ENCODE measurements around the gene DEFB108B.
"Not testable (repeated sequence)": the region's sequence is repeated elsewhere in the genome, so short reads cannot be mapped to it uniquely, and the experiment has no call there.

Gene DEFB108B

GRCh38 chr11:71821539-71821938 is 11.5 kb upstream of the DEFB108B start:
- not testable (repeated sequence) for DNase-seq

DNA sequence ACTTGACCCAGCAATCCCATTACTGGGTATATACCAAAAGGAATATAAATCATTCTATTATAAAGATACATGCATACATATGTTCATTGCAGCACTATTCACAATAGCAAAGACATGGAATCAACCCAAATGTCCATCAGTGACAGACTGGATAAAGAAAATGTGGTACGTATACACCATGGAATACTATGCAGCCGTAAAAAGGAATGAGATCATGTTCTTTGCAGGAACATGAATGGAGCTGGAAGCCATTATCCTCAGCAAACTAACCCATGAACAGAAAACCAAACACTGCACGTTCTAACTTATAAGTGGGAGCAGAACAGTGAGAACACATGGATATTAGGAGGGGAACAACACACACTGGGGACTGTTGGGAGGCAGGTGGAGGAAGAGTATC is 3.8 kb upstream of the DEFB108B start:
- not testable (repeated sequence) for DNase-seq

GRCh38 chr11:71829686-71830085 is 3.3 kb upstream of the DEFB108B start:
- DNase-seq: not testable (repeated sequence)

GRCh38 chr11:71842720-71843119 is 9.7 kb downstream of the DEFB108B start:
- DNase-seq: not testable (repeated sequence)

- DNase-seq: not testable (repeated sequence)
Observed at GRCh38 chr11:71843355-71843754, 10.4 kb downstream of the DEFB108B start.

DNA sequence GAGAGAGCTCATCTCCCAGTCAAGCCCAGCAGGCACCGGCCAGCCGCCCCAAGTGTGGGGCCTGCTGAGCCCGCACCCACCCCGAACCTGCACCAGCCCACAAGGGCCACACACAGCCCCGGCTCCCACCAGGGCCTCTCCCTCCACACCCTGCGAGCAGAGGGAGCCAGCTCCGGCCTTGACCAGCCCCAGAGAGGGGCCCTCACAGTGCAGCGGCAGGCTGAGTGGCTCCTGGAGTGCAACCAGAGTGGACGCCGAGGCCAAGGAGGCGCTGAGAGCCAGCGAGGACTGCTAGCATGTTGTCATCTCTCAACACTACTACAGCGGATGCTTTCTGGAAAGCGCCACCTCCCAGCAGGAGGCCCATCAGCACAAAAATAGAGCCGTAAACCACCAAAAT is 10.9 kb downstream of the DEFB108B start:
- no peak for DNase-seq

GRCh38 chr11:71853895-71854294 is 20.9 kb downstream of the DEFB108B start:
- DNase-seq: not testable (repeated sequence)

- DNase-seq: not testable (repeated sequence)
Observed at GRCh38 chr11:71855880-71856279, 22.9 kb downstream of the DEFB108B start.

DNA sequence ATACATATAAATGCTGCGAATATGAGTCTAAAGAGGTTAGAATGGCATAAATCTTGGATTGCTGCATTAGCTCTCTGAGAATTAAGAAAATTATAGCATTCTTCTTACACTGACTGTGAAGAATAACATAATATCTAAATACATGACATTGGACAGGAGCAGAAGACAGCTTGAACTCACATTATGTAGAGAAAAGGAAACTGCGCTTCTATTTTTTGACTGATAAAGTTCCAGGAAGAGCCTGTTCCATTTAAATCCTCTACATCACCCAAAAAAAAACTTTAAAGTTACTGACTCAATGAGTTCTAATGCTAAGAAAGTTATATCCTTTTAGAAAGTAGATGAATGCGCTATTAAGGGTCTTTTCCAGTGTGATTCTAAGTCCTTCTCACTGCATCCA is 27.8 kb downstream of the DEFB108B start:
- not testable (repeated sequence) for DNase-seq

DNA sequence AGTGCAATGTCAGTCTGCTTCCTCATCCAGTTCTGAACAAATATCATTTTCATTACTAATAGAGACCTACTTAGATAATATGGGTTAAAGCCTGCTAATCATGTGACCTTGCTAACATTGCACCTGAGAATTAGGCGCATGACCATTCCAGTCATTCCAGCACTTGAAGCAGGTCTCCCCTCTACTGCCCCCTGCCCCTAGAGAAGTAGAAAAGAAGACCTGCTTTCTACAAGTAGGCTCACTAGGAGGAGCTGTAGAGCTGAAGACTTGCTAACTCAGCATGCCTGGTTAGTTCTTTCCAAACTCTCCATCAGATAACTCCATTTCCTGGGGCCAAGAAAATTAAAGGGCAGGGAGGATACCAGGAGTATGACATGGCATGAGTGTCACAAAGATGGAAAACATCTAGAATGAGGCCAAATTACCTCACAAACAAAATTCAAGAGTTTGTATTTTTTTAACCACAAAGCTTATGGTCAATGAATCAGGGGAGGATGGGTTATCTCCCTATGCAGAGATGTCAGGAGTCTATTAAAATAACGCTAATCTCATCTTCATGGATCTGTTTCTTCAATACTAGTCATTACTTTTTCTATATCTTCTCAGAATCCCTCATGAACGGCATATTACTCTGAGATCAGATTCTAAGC is 31.1 kb downstream of the DEFB108B start:
- peak; percentile 4 for DNase-seq

- not testable (repeated sequence) for DNase-seq
Observed at GRCh38 chr11:71867209-71867608, 34.2 kb downstream of the DEFB108B start.

DNA sequence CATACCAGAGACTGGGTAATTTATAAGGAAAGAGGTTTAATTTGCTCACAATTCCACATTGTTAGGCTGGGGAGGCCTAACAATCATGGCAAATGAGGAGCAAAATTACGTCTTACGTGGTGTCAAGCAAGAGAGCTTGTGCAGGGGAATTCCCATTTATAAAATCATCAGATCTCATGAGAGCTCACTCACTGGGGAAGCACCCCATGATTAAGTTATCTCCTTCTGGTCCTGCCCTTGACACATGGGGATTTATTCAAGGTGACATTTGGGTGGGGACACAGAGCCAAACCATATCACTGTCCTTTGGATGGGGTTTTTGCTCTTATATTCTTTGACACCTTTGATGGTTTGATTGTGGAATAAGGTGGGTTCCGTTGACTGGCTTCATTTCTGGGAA is 36.9 kb downstream of the DEFB108B start:
- DNase-seq: not testable (repeated sequence)

GRCh38 chr11:71870661-71871060 is 37.7 kb downstream of the DEFB108B start:
- DNase-seq: not testable (repeated sequence)

DNA sequence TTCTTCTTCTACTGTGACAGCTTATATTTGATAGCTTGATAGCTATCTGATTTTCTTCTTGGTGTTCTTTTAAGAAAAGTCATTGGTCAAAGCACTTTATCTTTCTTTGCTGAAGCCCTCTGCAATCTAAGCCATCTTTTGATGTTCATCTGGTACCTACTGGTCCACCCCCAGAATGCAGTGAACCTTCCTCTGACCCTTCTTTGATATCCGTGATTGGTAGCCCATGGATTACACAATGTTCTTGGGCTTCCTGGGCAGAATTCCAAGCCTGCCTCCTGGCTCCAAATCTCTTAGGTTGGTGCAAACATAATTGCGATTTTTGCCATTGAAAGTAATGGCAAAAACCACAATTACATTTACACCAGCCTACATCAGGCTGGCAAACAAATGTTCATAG is 43.3 kb downstream of the DEFB108B start:
- not testable (repeated sequence) for DNase-seq

GRCh38 chr11:71878059-71878458 is 45.1 kb downstream of the DEFB108B start, which contains the start of gene DEFB131B:
Gene DEFB131B, plus strand, starts transcription at chr11:71878453. Its CDS starts 0 bp downstream, at chr11:71878453.
- not testable (repeated sequence) for DNase-seq

DNA sequence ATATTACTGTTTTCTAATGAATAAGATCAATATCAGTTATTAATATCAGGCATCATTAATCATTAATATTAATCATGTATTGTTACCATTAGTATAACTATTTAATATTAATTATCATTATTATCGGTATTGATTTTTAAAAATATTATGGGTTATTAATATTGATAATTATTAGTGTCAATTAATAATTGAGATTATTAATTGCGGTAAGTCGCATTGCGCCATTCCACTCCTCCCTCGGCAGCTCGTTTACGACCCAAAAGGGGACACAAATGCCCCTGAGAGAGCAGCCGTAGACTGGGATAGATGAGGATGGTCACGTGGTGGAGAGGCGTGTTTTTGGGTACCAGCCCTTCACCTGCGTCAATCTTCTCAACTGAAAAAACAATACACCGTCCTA is 52.8 kb downstream of the DEFB108B start:
- DNase-seq: not testable (repeated sequence)

Data from midbrain (tissue), 1 donor.